Activated T-helper 1 cell treated with Interleukin-2 at 50 U/mL for 16 hours (primary cell): ENCODE results near the gene ZNF581.
A peak's percentile ranks its signal among the peaks of the same experiment; 100 is the strongest.

ENCODE experiments used
- DNase-seq: peaks from one replicate; pipeline ENCODE4 v3.0.0-alpha.2; 2020; ENCODE audit warnings: low read depth

ZNF581 gene

GRCh38 chr19:55643003-55643886 lies at the start of gene ZNF581:
Gene ZNF581, plus strand, starts transcription at chr19:55643649. Its CDS starts 923 bp downstream, at chr19:55644572.
- peak; percentile 72 for DNase-seq

- no peak for DNase-seq
These were observed 48.4 kb upstream of the ZNF581 start for GRCh38 chr19:55594996-55595545.

- no peak for DNase-seq
These were observed 47.1 kb upstream of the ZNF581 start for GRCh38 chr19:55596304-55596703.

GRCh38 chr19:55597501-55597921 lies 45.9 kb upstream of the ZNF581 start:
- no peak for DNase-seq

- DNase-seq: no peak
These were observed 45.4 kb upstream of the ZNF581 start for GRCh38 chr19:55598034-55598433.

- peak; percentile 80 for DNase-seq
These were observed 44.6 kb upstream of the ZNF581 start for GRCh38 chr19:55598719-55599467.

GRCh38 chr19:55599468-55599841 lies 44.0 kb upstream of the ZNF581 start, which contains the start of gene FIZ1:
Gene FIZ1, minus strand, starts transcription at chr19:55599517. Its CDS starts 1,652 bp downstream, at chr19:55597865.
- DNase-seq: peak; percentile 90

- peak; percentile 75 for DNase-seq
These were observed 43.4 kb upstream of the ZNF581 start, which contains the start of gene ZNF524 for GRCh38 chr19:55599842-55600661. Gene ZNF524, plus strand, starts transcription at chr19:55600288. Its CDS starts 1,825 bp downstream, at chr19:55602113.

- DNase-seq: no peak
These were observed 42.8 kb upstream of the ZNF581 start for GRCh38 chr19:55600662-55601028.

GRCh38 chr19:55601084-55601483 lies 42.4 kb upstream of the ZNF581 start:
- DNase-seq: no peak

- no peak for DNase-seq
These were observed 41.1 kb upstream of the ZNF581 start for GRCh38 chr19:55602104-55603001.

GRCh38 chr19:55603115-55603514 lies 40.3 kb upstream of the ZNF581 start:
- DNase-seq: no peak

- DNase-seq: no peak
These were observed 39.7 kb upstream of the ZNF581 start for GRCh38 chr19:55603581-55604292.

- DNase-seq: peak; percentile 96
These were observed 38.2 kb upstream of the ZNF581 start for GRCh38 chr19:55605207-55605636.

GRCh38 chr19:55605637-55606470 lies 37.6 kb upstream of the ZNF581 start, which contains the start of gene ZNF865:
Gene ZNF865, plus strand, starts transcription at chr19:55605647. Its CDS starts 7,972 bp downstream, at chr19:55613619.
- DNase-seq: peak; percentile 49

GRCh38 chr19:55606471-55606787 lies 37.0 kb upstream of the ZNF581 start:
- no peak for DNase-seq

GRCh38 chr19:55606817-55607216 lies 36.6 kb upstream of the ZNF581 start:
- DNase-seq: no peak

GRCh38 chr19:55609326-55609725 lies 34.1 kb upstream of the ZNF581 start:
- DNase-seq: no peak
